22Rv1 (cell line): ENCODE measurements around the gene ARHGAP26.

Experiments
- H3K27ac ChIP-seq: fragments of 450-650 bp; 2 replicates; pipeline ENCODE4 v1.5.1; 2017
- CTCF ChIP-seq: fragments of 450-650 bp; IDR thresholded peaks from 2 replicates; pipeline ENCODE4 v1.5.1; 2017; ENCODE audit warnings: mild to moderate bottlenecking
- ZFX ChIP-seq: fragments of 450-650 bp; IDR thresholded peaks from 2 replicates; pipeline ENCODE4 v1.6.1; 2017; ENCODE audit warnings: antibody characterized with exemption, borderline replicate concordance

Gene ARHGAP26

GRCh38 chr5:143129910-143130612, 359.9 kb downstream of the ARHGAP26 start:
- TF ChIP-seq ZFX, result no peak

GRCh38 chr5:143130613-143131305, 360.6 kb downstream of the ARHGAP26 start:
- H3K27ac ChIP-seq, result no peak overlapping the region
- TF ChIP-seq ZFX (no peak), CTCF (no peak)

More at GRCh38 chr5:143129910-143130612, 359.9 kb downstream of the ARHGAP26 start:
- no peak overlapping the region for H3K27ac ChIP-seq

- no peak for TF ChIP-seq ZFX
- no peak for TF ChIP-seq CTCF
- H3K27ac ChIP-seq, result no peak overlapping the region
Measured at GRCh38 chr5:143131972-143132371, 361.8 kb downstream of the ARHGAP26 start.

GRCh38 chr5:143132739-143133138, 362.6 kb downstream of the ARHGAP26 start:
- H3K27ac ChIP-seq, result no peak overlapping the region
- TF ChIP-seq CTCF (no peak), ZFX (no peak)

GRCh38 chr5:143133721-143134120, 363.5 kb downstream of the ARHGAP26 start:
- no peak for TF ChIP-seq ZFX
- TF ChIP-seq CTCF, result no peak
- no peak overlapping the region for H3K27ac ChIP-seq

GRCh38 chr5:143134269-143134668, 364.1 kb downstream of the ARHGAP26 start:
- H3K27ac ChIP-seq, result no peak overlapping the region
- TF ChIP-seq CTCF (no peak), ZFX (no peak)

- TF ChIP-seq ZFX, result no peak
- TF ChIP-seq CTCF, result no peak
Measured at GRCh38 chr5:143134900-143135299, 364.7 kb downstream of the ARHGAP26 start.

More at GRCh38 chr5:143134900-143135299, 364.7 kb downstream of the ARHGAP26 start:
- H3K27ac ChIP-seq, result no peak overlapping the region
